Sigmoid colon (tissue), 4 donors: ENCODE data around the gene PJVK.

ENCODE experiments used
- CTCF ChIP-seq, 4 experiments: fragments of 450-650 bp in 3 of 4; fragments of 200-600 bp in 1 of 4; IDR thresholded peaks; one replicate each; pipeline ENCODE4 v1.5.1; 2016 to 2019; ENCODE audit warnings: antibody characterized with exemption in 4 of 4, mild to moderate bottlenecking in 3 of 4, moderate library complexity in 2 of 4
- POLR2A ChIP-seq, 2 donors: fragments of 450-650 bp; IDR thresholded peaks; one replicate each; pipeline ENCODE4 v1.6.1; 2016; ENCODE audit warnings: antibody characterized with exemption in 2 of 2, mild to moderate bottlenecking in 2 of 2, moderate library complexity in 2 of 2
- POLR2AphosphoS5 ChIP-seq, 4 donors: sonication (generic); formaldehyde crosslinking; IDR thresholded peaks; one replicate each; pipeline ENCODE4 v1.6.1; 2017; ENCODE audit warnings: antibody characterized with exemption in 4 of 4

- TF ChIP-seq POLR2AphosphoS5 (IDR thresholded peaks at IDR 0.05) = no peak
- TF ChIP-seq CTCF (IDR thresholded peaks at IDR 0.05) = no peak
- no peak for TF ChIP-seq POLR2A (IDR thresholded peaks at IDR 0.05)
Measured at GRCh38 chr2:178508646-178509045, 57.5 kb downstream of the PJVK start.
